ENCODE results near the gene VPS35L.
A peak's percentile ranks its signal among the peaks of the same experiment; 100 is the strongest.

VPS35L gene

DNA sequence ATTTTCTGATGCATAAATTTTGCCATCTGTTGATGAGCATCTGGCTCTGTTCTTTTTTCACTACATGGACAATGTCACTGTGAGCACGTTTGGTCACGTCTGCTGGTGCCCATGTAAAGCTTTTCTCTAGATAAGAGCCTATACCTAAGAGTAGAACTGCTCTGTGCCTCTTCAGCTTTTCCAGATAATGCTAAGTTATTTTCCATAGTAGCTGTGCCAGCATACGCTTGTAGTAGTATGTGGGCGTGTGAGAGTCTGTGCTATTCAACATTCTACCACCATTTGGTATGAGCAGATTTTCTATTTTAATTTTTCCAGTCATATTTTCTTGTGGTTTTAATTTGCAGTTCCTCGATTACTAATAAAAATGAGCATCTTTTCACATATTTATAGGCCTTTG is 33.2 kb downstream of the VPS35L start:
- in situ Hi-C loops (cut with MboI; ENCODE audit: low sequenced_read_pairs), result no loop called here
- no peaks in the 10 kb centered on the region for H3K27me3 ChIP-seq (ENCODE audit: low read depth)
- no peak for DNase-seq (ENCODE audit: low spot score in 2 of 2)
- H3K4me1 ChIP-seq, result no peaks in the 10 kb centered on the region; the same call in 1 of the 2 replicates
- no peaks in the 10 kb centered on the region for H3K9me3 ChIP-seq
- peaks cover 3% of the 10 kb centered on the region; the same call in 1 of the 2 replicates for H3K36me3 ChIP-seq (replicated peaks)
- H3K4me3 ChIP-seq, result no peak overlapping the region

DNA sequence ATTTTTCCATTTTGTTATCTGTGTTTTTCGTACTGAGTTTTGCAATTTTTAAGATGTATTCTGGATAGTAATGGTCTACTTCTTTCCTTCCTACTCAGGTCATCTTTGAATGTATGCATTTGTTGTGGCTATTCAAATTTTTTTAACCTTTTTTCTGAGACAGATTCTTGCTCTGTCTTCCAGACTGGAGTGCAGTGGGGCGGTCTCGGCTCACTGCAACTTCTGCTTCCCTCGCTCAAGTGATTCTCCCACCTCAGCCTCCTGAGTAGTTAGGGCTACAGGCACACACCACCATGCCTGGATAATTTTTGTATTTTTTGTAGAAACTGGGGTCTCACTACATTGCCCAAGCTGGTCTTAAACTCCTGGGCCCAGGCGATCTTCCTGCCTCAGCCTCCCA is 33.6 kb downstream of the VPS35L start:
- no peaks in the 10 kb centered on the region for H3K9me3 ChIP-seq
- no peaks in the 10 kb centered on the region for H3K27me3 ChIP-seq (ENCODE audit: low read depth)
- H3K4me1 ChIP-seq, result no peaks in the 10 kb centered on the region; the same call in 1 of the 2 replicates
- no peak for DNase-seq (ENCODE audit: low spot score in 2 of 2)
- H3K36me3 ChIP-seq (replicated peaks), result peaks cover 3% of the 10 kb centered on the region; the same call in 1 of the 2 replicates
- in situ Hi-C loops (cut with MboI; ENCODE audit: low sequenced_read_pairs), result no loop called here
- H3K4me3 ChIP-seq, result no peak overlapping the region

DNA sequence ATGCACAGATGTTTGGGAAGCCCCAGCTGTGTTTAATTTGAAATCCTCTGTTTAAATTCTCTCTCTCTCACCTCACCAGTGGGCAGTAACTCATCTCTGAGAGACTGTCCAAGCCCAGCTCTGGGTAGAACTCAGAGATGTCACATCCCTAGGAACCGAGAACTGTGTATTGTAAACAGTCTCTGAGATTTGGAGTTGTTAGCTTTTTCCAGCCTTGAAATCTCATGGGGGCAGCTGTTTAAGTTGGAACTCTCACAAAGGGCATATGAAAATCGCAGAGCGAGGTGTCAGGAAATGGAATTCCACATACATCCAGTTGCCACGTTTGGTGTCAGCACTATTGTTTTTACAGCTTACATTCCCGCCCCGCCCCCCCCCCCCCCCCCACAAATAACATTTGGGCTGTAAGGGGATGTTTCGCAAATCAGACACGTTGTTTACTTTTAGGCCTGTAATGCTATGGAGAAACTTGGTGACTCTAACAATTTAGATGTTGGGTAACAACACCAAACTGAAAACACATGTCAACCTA is 34.3 kb downstream of the VPS35L start:
- H3K36me3 ChIP-seq (replicated peaks), result peaks cover 3% of the 10 kb centered on the region; the same call in 1 of the 2 replicates
- in situ Hi-C loops (cut with MboI; ENCODE audit: low sequenced_read_pairs), result no loop called here
- peaks cover 2% of the 10 kb centered on the region; the same call in 1 of the 2 replicates for H3K4me1 ChIP-seq
- H3K4me3 ChIP-seq, result no peak overlapping the region
- H3K27me3 ChIP-seq (ENCODE audit: low read depth), result no peaks in the 10 kb centered on the region
- DNase-seq (ENCODE audit: low spot score in 2 of 2), result no peak
- H3K9me3 ChIP-seq, result no peaks in the 10 kb centered on the region

DNA sequence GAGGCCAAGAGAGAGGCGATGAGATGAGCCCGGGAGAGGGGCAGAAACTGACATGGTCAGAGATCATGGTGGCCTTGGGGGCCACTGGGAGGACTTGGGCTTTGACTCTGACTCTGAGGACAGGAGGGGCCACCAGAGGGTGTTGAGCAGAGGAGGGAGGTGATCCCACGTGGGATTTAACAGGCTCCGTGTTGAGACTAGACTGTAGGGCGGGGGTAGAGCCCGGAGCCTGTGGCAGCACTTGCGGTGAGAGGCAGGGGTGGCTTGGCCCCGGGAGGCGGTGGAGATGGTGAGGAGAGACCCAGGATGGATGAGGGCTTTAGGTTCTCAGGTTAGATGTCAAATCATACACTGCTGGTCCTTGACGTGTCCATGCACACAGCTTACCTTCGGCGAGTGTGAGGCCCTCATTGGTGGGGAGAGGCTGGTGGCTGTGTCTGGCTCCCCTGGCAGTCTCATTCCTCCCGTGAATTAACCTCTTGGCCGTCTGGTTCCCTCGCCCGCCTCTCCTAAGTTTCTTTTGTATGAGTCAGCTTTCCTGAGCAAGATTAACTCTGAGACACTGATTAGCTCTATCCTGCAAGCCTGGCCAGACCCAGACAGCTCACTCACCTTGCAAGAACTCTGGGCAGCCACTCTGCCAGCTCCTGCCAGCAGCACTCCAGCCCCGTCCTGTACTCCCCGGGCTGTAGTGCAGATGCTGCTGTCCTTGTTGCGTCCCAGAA is 39.7 kb downstream of the VPS35L start:
- no peak for DNase-seq (ENCODE audit: low spot score in 2 of 2)
- in situ Hi-C loops (cut with MboI; ENCODE audit: low sequenced_read_pairs), result no loop called here
- Histone ChIP-seq H3K9me3 (no peaks in the 10 kb centered on the region), H3K4me3 (no peak overlapping the region), H3K36me3 (replicated peaks) (peaks cover 3% of the 10 kb centered on the region; the same call in 1 of the 2 replicates), H3K4me1 (0 out of 2 replicates have a peak, but pooled peaks cover 2% of the 10 kb centered on the region), H3K27me3 (ENCODE audit: low read depth) (no peaks in the 10 kb centered on the region)

DNA sequence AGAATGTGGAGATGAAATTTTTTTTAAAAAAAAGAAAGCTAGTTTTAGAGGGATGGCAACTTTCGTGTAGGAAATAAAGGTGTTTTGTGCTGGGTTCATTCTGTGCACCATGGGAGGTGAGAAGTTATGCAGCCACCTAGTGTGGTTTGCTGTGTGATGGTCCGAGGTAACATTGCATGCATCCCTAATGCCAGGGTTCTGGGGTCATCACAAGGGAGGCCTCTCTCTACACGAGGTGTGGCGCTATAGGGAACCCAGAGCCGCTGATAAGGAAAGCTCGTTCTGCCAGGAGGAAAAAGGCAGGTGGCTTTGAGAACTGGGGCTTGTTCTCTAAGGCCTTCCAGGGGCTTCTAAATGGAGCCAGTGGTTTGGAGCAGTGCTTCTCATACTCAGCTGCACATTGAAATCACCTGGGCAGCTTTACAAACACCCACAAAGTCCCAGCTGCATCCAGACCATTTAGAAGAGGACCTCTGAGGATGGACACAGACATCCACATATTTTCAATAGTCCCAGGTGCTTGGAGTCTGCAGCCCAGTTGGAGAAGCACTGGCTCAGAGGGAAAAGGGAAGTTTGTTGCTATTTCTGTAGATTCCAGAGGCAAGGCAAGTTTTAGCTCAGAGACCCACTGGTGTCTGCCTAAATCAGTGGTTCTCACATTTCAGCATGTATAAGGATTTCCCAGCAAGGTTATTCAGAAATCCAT is 43.5 kb downstream of the VPS35L start:
- DNase-seq (ENCODE audit: low spot score in 2 of 2), result no peak
- Histone ChIP-seq H3K9me3 (no peaks in the 10 kb centered on the region), H3K36me3 (replicated peaks) (0 out of 2 replicates have a peak, but pooled peaks cover 2% of the 10 kb centered on the region), H3K27me3 (ENCODE audit: low read depth) (no peaks in the 10 kb centered on the region), H3K4me3 (no peak overlapping the region), H3K4me1 (0 out of 2 replicates have a peak, but pooled peaks cover 2% of the 10 kb centered on the region)
- in situ Hi-C loops (cut with MboI; ENCODE audit: low sequenced_read_pairs), result no loop called here

DNA sequence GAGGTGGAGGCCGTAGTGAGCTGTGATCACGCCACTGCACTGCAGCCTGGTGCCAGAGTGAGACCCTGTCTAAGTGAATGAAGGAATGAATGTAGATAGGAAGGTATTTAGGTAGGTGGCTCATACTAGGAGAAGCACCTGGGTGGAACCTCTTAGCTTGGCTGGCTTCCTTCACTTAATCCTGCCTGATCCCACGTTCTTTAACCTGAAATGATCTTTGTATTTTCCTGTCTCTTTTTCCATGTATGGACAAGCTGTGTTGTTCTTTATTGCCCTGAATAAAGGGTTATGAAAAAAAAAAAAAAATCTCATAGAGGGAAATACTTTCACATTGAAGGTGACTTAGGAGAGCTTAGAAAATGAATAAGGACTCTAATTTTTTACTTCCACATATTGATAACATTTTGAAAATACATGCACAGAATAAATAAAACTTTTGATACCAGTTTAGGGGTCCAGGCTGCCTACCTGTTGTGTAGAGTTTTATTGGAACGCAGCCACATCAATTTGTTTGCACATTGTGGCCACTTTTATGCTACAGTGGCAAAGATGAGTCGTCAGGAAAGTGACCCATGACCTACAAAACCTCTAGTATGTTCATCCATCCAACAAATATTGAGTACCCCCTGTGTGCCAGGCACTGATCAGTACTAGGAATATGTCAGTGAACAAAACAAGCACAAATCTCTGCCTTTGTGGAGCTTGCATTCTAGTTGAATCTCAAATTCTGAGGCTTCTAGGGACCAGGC is 44.6 kb downstream of the VPS35L start:
- no peak for DNase-seq (ENCODE audit: low spot score in 2 of 2)
- no peak overlapping the region for H3K4me3 ChIP-seq
- 0 out of 2 replicates have a peak, but pooled peaks cover 2% of the 10 kb centered on the region for H3K36me3 ChIP-seq (replicated peaks)
- H3K27me3 ChIP-seq (ENCODE audit: low read depth), result no peaks in the 10 kb centered on the region
- in situ Hi-C loops (cut with MboI; ENCODE audit: low sequenced_read_pairs), result loop anchor here (5.0 to 25.0 kb wide), 2 partner anchors 287 to 787 kb away; no protein-coding TSS in a partner anchor
- H3K9me3 ChIP-seq, result no peaks in the 10 kb centered on the region
- no peaks in the 10 kb centered on the region for H3K4me1 ChIP-seq

DNA sequence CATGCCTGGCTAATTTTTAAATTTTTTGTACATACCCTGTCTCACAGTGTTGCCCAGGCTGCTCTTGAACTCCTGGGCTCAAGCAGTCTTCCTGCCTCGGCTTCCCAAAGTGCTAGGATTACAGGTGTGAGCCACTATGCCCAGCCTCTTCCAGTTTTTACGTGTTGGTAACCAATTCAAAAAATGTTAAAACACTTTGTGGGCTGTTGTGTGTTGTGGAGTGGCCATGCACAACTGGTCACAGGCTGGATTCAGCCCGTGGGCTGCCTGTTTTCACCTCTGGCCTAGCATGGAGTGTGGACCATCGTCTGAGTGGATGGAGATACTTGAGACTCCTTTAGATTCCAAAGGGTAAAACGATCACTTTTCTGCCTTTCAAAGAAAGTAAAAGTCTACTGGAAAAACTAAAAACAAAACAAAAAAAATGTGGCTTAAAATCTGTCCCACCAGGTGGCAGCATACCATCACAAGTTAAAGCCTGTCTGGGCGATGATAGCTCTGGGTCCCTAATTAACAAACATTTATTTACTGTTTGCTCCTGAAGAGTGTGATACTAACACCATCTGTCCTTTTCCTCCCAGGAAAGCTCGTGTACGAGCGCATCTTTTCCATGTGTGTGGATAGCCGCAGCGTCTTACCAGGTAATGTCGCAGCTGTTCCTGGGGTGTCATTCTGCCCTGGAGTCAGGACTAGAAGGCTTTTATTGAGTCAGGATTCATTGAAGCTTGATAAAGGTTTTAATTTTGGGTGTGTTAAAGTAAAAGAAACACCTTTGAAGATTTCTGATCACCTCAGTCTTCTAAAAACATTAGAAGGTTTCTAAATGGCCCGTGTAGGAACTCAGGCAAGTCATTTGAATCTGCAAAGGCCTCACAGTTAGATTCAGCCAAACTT is 45.8 kb downstream of the VPS35L start:
- no peaks in the 10 kb centered on the region for H3K9me3 ChIP-seq
- H3K4me3 ChIP-seq, result no peak overlapping the region
- peak; percentile 20 to 58 for DNase-seq (ENCODE audit: low spot score in 2 of 2)
- 0 out of 2 replicates have a peak, but pooled peaks cover 2% of the 10 kb centered on the region for H3K36me3 ChIP-seq (replicated peaks)
- H3K4me1 ChIP-seq, result no peaks in the 10 kb centered on the region
- in situ Hi-C loops (cut with MboI; ENCODE audit: low sequenced_read_pairs), result loop anchor here (5.0 to 25.0 kb wide), 2 partner anchors 286 to 786 kb away; no protein-coding TSS in a partner anchor
- H3K27me3 ChIP-seq (ENCODE audit: low read depth), result no peaks in the 10 kb centered on the region

DNA sequence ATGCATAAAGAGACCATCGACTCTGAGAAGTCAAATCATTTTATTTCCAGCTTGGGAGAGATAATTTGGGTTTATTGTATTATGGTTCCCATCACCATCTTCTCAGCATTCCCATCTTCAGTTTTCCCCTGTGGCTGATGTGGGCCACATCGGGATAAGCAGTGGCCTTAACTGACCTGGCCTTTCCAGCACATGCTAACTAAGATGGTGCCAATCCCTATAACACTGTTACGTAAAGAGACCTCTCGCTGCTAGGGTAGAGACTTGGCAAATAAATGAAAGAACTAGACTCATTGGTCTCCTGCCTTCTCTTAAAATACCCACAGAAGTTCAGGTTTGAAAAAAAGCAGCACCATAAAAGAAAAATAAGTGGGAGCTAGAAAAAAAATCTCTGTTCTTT is 49.4 kb downstream of the VPS35L start:
- no peak for DNase-seq (ENCODE audit: low spot score in 2 of 2)
- 0 out of 2 replicates have a peak, but pooled peaks cover 2% of the 10 kb centered on the region for H3K36me3 ChIP-seq (replicated peaks)
- no peaks in the 10 kb centered on the region for H3K27me3 ChIP-seq (ENCODE audit: low read depth)
- H3K4me1 ChIP-seq, result no peaks in the 10 kb centered on the region
- H3K9me3 ChIP-seq, result no peaks in the 10 kb centered on the region
- no peak overlapping the region for H3K4me3 ChIP-seq
- in situ Hi-C loops (cut with MboI; ENCODE audit: low sequenced_read_pairs), result loop anchor here (5.0 to 25.0 kb wide), 2 partner anchors 282 to 782 kb away; no protein-coding TSS in a partner anchor

DNA sequence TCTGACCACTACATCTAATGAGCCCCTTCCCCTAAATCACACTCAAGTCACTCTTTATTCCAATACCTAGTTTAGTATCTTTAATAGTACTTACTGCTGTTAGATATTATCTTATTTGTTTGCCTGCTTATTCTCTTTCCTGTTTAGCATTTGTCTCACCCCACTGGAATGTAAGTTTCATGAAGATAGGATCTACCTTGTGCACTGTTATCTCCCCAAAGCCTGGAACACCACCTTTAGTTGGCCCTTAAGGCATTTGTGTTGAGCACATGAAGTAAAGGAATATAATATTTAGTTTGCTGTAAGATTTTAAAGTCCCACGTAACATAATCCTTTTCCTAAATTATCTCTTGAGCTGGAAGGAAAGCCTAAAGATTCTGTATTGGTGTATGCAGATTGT is 50.2 kb downstream of the VPS35L start:
- Histone ChIP-seq H3K27me3 (ENCODE audit: low read depth) (no peaks in the 10 kb centered on the region), H3K36me3 (replicated peaks) (0 out of 2 replicates have a peak, but pooled peaks cover 2% of the 10 kb centered on the region), H3K4me3 (no peak overlapping the region), H3K4me1 (no peaks in the 10 kb centered on the region), H3K9me3 (no peaks in the 10 kb centered on the region)
- DNase-seq (ENCODE audit: low spot score in 2 of 2), result no peak
- in situ Hi-C loops (cut with MboI; ENCODE audit: low sequenced_read_pairs), result loop anchor here (25.0 kb wide), 1 partner anchor 782 kb away; no protein-coding TSS in a partner anchor

DNA sequence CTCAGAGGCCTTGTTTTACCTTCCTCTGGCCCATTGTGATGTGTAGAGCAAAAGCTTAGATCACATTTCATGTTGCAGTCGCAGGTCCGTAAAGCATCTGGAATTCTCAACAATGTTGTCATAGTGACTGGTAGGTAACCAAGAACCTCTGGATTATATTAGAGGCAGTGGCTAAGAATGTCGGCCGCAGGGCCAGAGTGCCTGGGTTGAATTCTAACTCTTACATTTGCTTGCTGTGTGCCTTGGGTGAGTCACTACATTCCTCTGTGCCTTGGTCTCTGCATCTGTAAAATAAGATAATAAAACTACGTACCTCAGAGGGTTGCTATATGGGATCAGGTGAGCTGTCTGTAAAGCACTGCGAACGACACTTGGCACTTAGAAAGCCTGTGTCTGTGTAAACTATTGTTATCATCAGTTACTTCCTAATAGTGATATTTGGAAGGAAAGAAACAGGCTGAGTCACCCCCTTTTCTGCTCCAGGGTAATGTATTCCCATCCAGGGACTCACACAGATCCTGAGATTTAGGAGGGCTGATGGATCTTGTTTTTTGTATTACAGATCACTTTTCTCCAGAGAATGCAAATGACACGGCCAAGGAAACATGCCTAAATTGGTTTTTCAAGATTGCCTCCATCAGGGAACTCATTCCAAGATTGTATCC is 52.2 kb downstream of the VPS35L start:
- in situ Hi-C loops (cut with MboI; ENCODE audit: low sequenced_read_pairs), result loop anchor here (25.0 kb wide), 1 partner anchor 780 kb away; no protein-coding TSS in a partner anchor
- Histone ChIP-seq H3K4me1 (no peaks in the 10 kb centered on the region), H3K9me3 (no peaks in the 10 kb centered on the region), H3K27me3 (ENCODE audit: low read depth) (no peaks in the 10 kb centered on the region), H3K4me3 (no peak overlapping the region), H3K36me3 (replicated peaks) (0 out of 2 replicates have a peak, but pooled peaks cover 3% of the 10 kb centered on the region)
- DNase-seq (ENCODE audit: low spot score in 2 of 2), result no peak

DNA sequence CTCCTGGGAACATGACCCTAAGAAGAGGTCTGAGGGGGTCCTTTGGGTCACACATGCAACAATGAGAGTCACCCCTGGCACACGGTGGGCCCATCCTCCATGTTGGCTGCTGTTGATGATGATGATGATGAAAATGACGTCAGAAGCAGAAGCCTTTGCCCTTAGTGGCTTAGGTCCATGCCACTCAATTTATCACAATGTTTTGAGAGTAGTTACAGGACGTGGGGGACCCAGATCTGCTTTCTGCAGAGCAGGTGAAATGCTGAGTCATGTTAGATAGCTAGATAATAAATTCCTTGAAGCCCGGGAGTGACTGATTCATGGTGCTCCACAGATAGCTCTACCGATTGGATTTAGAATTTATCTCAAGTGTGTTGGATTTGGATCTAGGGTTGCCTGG is 53.9 kb downstream of the VPS35L start:
- H3K4me3 ChIP-seq, result no peak overlapping the region
- H3K9me3 ChIP-seq, result no peaks in the 10 kb centered on the region
- H3K36me3 ChIP-seq (replicated peaks), result peaks cover 3% of the 10 kb centered on the region; the same call in 1 of the 2 replicates
- in situ Hi-C loops (cut with MboI; ENCODE audit: low sequenced_read_pairs), result loop anchor here (25.0 kb wide), 1 partner anchor 778 kb away; no protein-coding TSS in a partner anchor
- H3K4me1 ChIP-seq, result no peaks in the 10 kb centered on the region
- DNase-seq (ENCODE audit: low spot score in 2 of 2), result no peak
- H3K27me3 ChIP-seq (ENCODE audit: low read depth), result no peaks in the 10 kb centered on the region

DNA sequence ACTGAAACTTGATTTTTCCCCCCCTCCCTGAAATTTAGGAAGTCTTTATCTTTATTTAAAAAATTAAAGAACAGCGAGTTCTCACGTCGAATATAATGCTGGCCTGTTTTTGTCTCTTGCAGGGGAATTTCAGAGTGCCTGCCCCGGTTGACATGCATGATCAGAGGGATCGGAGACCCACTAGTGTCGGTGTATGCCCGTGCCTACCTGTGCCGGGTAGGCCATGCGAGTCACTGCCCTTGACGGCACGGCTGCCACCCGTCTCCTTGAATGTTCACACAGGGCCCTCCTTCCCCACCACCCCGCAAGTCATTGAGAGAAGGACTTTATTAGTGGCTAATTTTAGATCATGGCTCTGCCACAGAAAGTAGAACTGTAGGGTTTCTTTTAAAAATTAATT is 54.7 kb downstream of the VPS35L start:
- DNase-seq (ENCODE audit: low spot score in 2 of 2), result no peak
- no peaks in the 10 kb centered on the region for H3K27me3 ChIP-seq (ENCODE audit: low read depth)
- H3K9me3 ChIP-seq, result no peaks in the 10 kb centered on the region
- in situ Hi-C loops (cut with MboI; ENCODE audit: low sequenced_read_pairs), result loop anchor here (25.0 kb wide), 1 partner anchor 777 kb away; no protein-coding TSS in a partner anchor
- peaks cover 3% of the 10 kb centered on the region; the same call in 1 of the 2 replicates for H3K36me3 ChIP-seq (replicated peaks)
- H3K4me1 ChIP-seq, result no peaks in the 10 kb centered on the region
- no peak overlapping the region for H3K4me3 ChIP-seq

All from HAP-1 (cell line).